ENCODE measurements around the gene MYL7. TPM values are rescaled to one million over a fixed set of nuclear protein-coding genes. Genes with fewer than 3 reads are reported as not detected.

Gene MYL7
- total RNA-seq, 2 experiments from 2014 or later, result not detected

DNA sequence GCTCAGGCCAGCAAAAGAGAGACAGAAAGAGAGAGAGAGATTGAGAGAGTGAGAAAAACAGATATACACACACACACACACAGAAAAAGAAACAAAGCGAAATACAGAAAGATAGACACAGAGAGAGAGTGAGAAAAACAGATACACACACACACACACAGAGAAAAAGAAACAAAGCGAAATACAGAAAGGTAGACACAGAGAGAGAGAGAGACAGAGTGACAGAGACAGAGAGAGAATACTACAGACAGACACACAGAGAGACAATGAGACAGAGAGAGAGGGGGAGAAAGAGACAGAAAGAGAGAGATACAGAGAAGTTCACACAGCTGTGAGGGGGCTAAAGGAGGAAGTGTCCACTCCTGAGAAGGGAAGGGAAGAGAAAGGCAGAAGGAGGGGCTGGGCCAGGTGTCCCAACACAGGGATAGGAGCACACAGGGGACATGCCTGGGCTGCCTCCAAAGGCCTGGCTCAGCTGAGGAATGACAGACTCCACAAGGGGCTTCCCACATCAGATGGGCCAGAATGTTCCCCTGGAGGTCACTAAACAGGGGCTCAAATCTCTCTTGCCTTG, 43.8 kb upstream of the MYL7 start:
- Histone ChIP-seq H3K27ac (ENCODE audit: low read depth, low read length, poor library complexity, severe bottlenecking) (no peak overlapping the region), H3K36me3 (ENCODE audit: insufficient read depth, low read length) (no peaks in the 10 kb centered on the region), H3K79me2 (ENCODE audit: insufficient read depth, low read depth, low read length) (no peaks in the 10 kb centered on the region), H3K4me3 (ENCODE audit: low read depth, low read length, poor library complexity, severe bottlenecking) (no peak overlapping the region), H3K9me3 (ENCODE audit: low read length) (no peaks in the 10 kb centered on the region), H3K9me2 (ENCODE audit: insufficient read depth, low read length) (no peaks in the 10 kb centered on the region), H3K4me1 (ENCODE audit: insufficient read depth, low read length, poor library complexity, severe bottlenecking) (no peaks in the 10 kb centered on the region), H2AFZ (ENCODE audit: low read length) (no peak overlapping the region), H3K4me2 (ENCODE audit: low read length) (no peak overlapping the region), H4K20me1 (ENCODE audit: insufficient read depth, low read length) (no peaks in the 10 kb centered on the region)
- POLR2A ChIA-PET, result interaction anchor here (0.5 kb wide), 1 partner anchor 428 kb away, joined by 3 read pairs; no protein-coding TSS in a partner anchor
- TF ChIP-seq, protein P1, sequence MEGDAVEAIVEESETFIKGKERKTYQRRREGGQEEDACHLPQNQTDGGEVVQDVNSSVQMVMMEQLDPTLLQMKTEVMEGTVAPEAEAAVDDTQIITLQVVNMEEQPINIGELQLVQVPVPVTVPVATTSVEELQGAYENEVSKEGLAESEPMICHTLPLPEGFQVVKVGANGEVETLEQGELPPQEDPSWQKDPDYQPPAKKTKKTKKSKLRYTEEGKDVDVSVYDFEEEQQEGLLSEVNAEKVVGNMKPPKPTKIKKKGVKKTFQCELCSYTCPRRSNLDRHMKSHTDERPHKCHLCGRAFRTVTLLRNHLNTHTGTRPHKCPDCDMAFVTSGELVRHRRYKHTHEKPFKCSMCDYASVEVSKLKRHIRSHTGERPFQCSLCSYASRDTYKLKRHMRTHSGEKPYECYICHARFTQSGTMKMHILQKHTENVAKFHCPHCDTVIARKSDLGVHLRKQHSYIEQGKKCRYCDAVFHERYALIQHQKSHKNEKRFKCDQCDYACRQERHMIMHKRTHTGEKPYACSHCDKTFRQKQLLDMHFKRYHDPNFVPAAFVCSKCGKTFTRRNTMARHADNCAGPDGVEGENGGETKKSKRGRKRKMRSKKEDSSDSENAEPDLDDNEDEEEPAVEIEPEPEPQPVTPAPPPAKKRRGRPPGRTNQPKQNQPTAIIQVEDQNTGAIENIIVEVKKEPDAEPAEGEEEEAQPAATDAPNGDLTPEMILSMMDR (conservative IDR thresholded peaks at IDR 0.05; ENCODE audit: low read length), result no peak
- no peak for TF ChIP-seq EZH2phosphoT487 (IDR thresholded peaks at IDR 0.05; ENCODE audit: borderline replicate concordance, low read depth, low read length)
- DNase-seq (ENCODE audit: low spot score), result no peak
- intact Hi-C loops (cut with micrococcal nuclease; ENCODE audit: unreplicated experiment), result no loop called here
- BruUV-seq (replicated peaks), result no TSS peak
- CTCF ChIA-PET (ENCODE audit: unreplicated experiment), result no interaction called here

DNA sequence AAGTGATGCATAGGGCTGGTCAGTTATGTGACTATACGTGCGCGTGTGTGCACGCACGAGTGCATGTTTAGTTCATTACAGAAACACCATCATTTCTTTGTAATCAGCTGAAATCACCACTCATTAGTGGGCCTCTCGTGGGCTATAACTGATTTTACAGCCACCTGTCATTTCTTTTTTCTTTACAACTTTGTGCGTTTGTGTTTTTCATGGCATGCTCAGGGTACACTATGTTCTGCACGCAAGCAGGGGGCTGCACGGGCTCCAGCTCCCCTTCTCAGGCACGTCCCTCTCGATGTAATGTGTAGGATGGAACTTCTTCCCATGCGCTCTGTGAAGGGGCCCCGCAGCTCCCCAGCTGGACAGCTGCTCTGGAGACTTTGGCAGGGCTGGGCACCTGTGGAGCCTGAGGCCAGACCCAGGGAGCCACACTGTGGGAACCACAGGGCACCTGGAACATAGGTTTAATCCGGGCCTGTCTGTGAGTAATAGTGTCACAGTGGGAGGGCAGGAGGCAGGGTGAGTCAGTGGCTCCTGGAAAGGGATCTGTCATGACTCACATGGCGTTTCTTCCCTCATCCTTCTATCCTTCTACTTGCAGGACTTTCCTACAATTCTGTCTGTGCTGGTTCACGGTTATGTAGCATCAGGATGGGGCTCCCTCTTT, 43.2 kb upstream of the MYL7 start:
- no peaks in the 10 kb centered on the region for H4K20me1 ChIP-seq (ENCODE audit: insufficient read depth, low read length)
- TF ChIP-seq, protein P1 (conservative IDR thresholded peaks at IDR 0.05; ENCODE audit: low read length), result no peak
- H3K9me2 ChIP-seq (ENCODE audit: insufficient read depth, low read length), result no peaks in the 10 kb centered on the region
- BruUV-seq (replicated peaks), result no TSS peak
- ChIA-PET CTCF (ENCODE audit: unreplicated experiment) (no interaction called here), POLR2A (interaction anchor here (0.5 kb wide), 1 partner anchor 428 kb away, joined by 3 read pairs; no protein-coding TSS in a partner anchor)
- H3K36me3 ChIP-seq (ENCODE audit: insufficient read depth, low read length), result no peaks in the 10 kb centered on the region
- H3K4me3 ChIP-seq (ENCODE audit: low read depth, low read length, poor library complexity, severe bottlenecking), result no peak overlapping the region
- H3K4me2 ChIP-seq (ENCODE audit: low read length), result no peak overlapping the region
- H2AFZ ChIP-seq (ENCODE audit: low read length), result no peak overlapping the region
- no peak overlapping the region for H3K27ac ChIP-seq (ENCODE audit: low read depth, low read length, poor library complexity, severe bottlenecking)
- DNase-seq (ENCODE audit: low spot score), result no peak
- H3K79me2 ChIP-seq (ENCODE audit: insufficient read depth, low read depth, low read length), result no peaks in the 10 kb centered on the region
- intact Hi-C loops (cut with micrococcal nuclease; ENCODE audit: unreplicated experiment), result no loop called here
- H3K9me3 ChIP-seq (ENCODE audit: low read length), result no peaks in the 10 kb centered on the region
- H3K4me1 ChIP-seq (ENCODE audit: insufficient read depth, low read length, poor library complexity, severe bottlenecking), result no peaks in the 10 kb centered on the region

DNA sequence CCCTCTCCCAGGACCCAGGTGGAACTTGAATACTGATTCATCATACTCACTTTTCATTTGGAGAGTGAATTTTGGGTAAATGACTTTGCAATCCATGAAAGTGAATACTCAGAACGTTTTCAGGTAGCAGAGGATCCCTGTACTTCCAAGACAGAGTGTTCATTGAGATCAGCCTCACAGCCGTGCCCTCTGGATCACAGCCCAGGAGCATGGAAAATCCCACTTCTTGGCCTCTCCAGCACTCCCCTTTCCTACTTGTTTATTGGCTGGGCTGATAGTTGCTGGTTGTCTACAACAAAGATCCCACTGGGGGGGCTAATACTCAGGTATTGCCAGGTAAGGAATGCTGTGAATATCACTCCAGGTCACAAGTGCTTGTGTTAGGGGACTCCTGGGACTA, 42.3 kb upstream of the MYL7 start:
- no peak for DNase-seq (ENCODE audit: low spot score)
- Histone ChIP-seq H3K27ac (ENCODE audit: low read depth, low read length, poor library complexity, severe bottlenecking) (no peak overlapping the region), H3K4me1 (ENCODE audit: insufficient read depth, low read length, poor library complexity, severe bottlenecking) (no peaks in the 10 kb centered on the region), H3K4me2 (ENCODE audit: low read length) (no peak overlapping the region), H4K20me1 (ENCODE audit: insufficient read depth, low read length) (no peaks in the 10 kb centered on the region), H3K79me2 (ENCODE audit: insufficient read depth, low read depth, low read length) (no peaks in the 10 kb centered on the region), H3K9me3 (ENCODE audit: low read length) (no peaks in the 10 kb centered on the region), H3K4me3 (ENCODE audit: low read depth, low read length, poor library complexity, severe bottlenecking) (no peak overlapping the region), H2AFZ (ENCODE audit: low read length) (no peak overlapping the region), H3K36me3 (ENCODE audit: insufficient read depth, low read length) (no peaks in the 10 kb centered on the region), H3K9me2 (ENCODE audit: insufficient read depth, low read length) (no peaks in the 10 kb centered on the region)
- CTCF ChIA-PET (ENCODE audit: unreplicated experiment), result no interaction called here
- no TSS peak for BruUV-seq (replicated peaks)
- intact Hi-C loops (cut with micrococcal nuclease; ENCODE audit: unreplicated experiment), result no loop called here
- POLR2A ChIA-PET, result no interaction called here
- TF ChIP-seq EZH2phosphoT487 (IDR thresholded peaks at IDR 0.05; ENCODE audit: borderline replicate concordance, low read depth, low read length), result no peak
- TF ChIP-seq, protein P1 (conservative IDR thresholded peaks at IDR 0.05; ENCODE audit: low read length), result no peak
